Renal cortical epithelial cell (primary cell): Measurements from ENCODE around the gene CLN6. TPM values are rescaled to one million over a fixed set of nuclear protein-coding genes. Genes with fewer than 3 reads are reported as not detected.
"Not testable (repeated sequence)": the region's sequence is repeated elsewhere in the genome, so short reads cannot be mapped to it uniquely, and the experiment has no call there.

Experiments
- DNase-seq: peaks from one replicate; pipeline ENCODE4 v3.0.0-alpha.2; 2011; ENCODE audit warnings: low read depth
- total RNA-seq: library from RNA; depleted of rRNA; stranded (reverse); fragments of >200 nt; gene quantifications from 2 replicates; pipeline ENCODE4 v1.2.3, GENCODE V29; 2014

Gene CLN6
- total RNA-seq, 1 donor from 2014 or later, result 6.6 TPM

- DNase-seq, result peak; percentile 80
These were observed 27.3 kb upstream of the CLN6 start for GRCh38 chr15:68256675-68257450.

- DNase-seq, result peak; percentile 82
These were observed 23.5 kb upstream of the CLN6 start for GRCh38 chr15:68252925-68253534.

- DNase-seq, result no peak
These were observed 19.7 kb upstream of the CLN6 start for GRCh38 chr15:68249058-68249713.

- DNase-seq, result no peak
These were observed 14.7 kb upstream of the CLN6 start for GRCh38 chr15:68244235-68244634.

- no peak for DNase-seq
These were observed 11.8 kb upstream of the CLN6 start for GRCh38 chr15:68241088-68241935.

- DNase-seq, result no peak
These were observed 9.5 kb upstream of the CLN6 start for GRCh38 chr15:68239025-68239424.

GRCh38 chr15:68235022-68235421 is 5.5 kb upstream of the CLN6 start:
- no peak for DNase-seq

- DNase-seq, result not testable (repeated sequence)
These were observed 5.0 kb upstream of the CLN6 start for GRCh38 chr15:68234520-68234919.

- no peak for DNase-seq
These were observed 4.5 kb upstream of the CLN6 start for GRCh38 chr15:68234060-68234459.

GRCh38 chr15:68232937-68233336 is 3.4 kb upstream of the CLN6 start:
- no peak for DNase-seq

- DNase-seq, result no peak
These were observed 2.9 kb upstream of the CLN6 start for GRCh38 chr15:68232449-68232848.

- no peak for DNase-seq
These were observed 1.7 kb upstream of the CLN6 start for GRCh38 chr15:68231102-68231818.

GRCh38 chr15:68230157-68231100 is 901 bp upstream of the CLN6 start:
- peak; percentile 69 for DNase-seq

- DNase-seq, result no peak
These were observed 550 bp downstream of the CLN6 start for GRCh38 chr15:68228971-68229385.

- peak; percentile 21 for DNase-seq
These were observed 1.2 kb downstream of the CLN6 start for GRCh38 chr15:68228143-68228970.

GRCh38 chr15:68227643-68228142 is 1.8 kb downstream of the CLN6 start:
- DNase-seq, result no peak

- not testable (repeated sequence) for DNase-seq
These were observed 4.1 kb downstream of the CLN6 start for GRCh38 chr15:68225442-68225841.

GRCh38 chr15:68224546-68225250 is 4.8 kb downstream of the CLN6 start:
- no peak for DNase-seq
